Liver (tissue), 3 donors: Measurements from ENCODE around the gene IP6K3.

Experiments used
- ATF3 ChIP-seq: IDR thresholded peaks from 2 replicates; pipeline ENCODE4 v1.6.1; 2016; ENCODE audit warnings: antibody characterized with exemption
- CTCF ChIP-seq: fragments of 150-350 bp; IDR thresholded peaks from 2 replicates; pipeline ENCODE4 v1.5.1; 2017; ENCODE audit warnings: improper control_type of control experiment, low read depth, low read length; ENCODE audit not compliant: missing input control
- JUND ChIP-seq, 2 donors: IDR thresholded peaks; 2 replicates each; pipeline ENCODE4 v1.6.1; 2016; ENCODE audit warnings: antibody characterized with exemption in 2 of 2
- MAX ChIP-seq: IDR thresholded peaks from 2 replicates; pipeline ENCODE4 v1.6.1; 2016; ENCODE audit warnings: antibody characterized with exemption
- RAD21 ChIP-seq, 2 donors: IDR thresholded peaks; 2 replicates each; pipeline ENCODE4 v1.6.1; 2016; ENCODE audit warnings: antibody characterized with exemption in 2 of 2, mild to moderate bottlenecking in 2 of 2
- REST ChIP-seq: IDR thresholded peaks from 2 replicates; pipeline ENCODE4 v1.6.1; 2016; ENCODE audit warnings: antibody characterized with exemption, mild to moderate bottlenecking
- donor health status: healthy.
- donor health status: healthy.

GRCh38 chr6:33685411-33686224 lies 61.1 kb downstream of the IP6K3 start:
- no peak for TF ChIP-seq CTCF
- no peak for TF ChIP-seq MAX
- no peak for TF ChIP-seq RAD21 (IDR thresholded peaks at IDR 0.05)
- TF ChIP-seq JUND (IDR thresholded peaks at IDR 0.05): no peak
- TF ChIP-seq ATF3: no peak
- TF ChIP-seq REST: no peak
